WERI-Rb-1 (cell line): Measurements from ENCODE around the gene FBXL17.

Source experiments
- DNase-seq: peaks from one replicate; pipeline ENCODE4 v3.0.0-alpha.2; 2020
- H3K27ac ChIP-seq: fragments of 250-450 bp; sonication (Bioruptor Pico); 2 replicates; pipeline ENCODE4 v1.5.1; 2020; ENCODE audit warnings: mild to moderate bottlenecking, moderate library complexity
- H3K27me3 ChIP-seq: fragments of 250-450 bp; sonication (Bioruptor Pico); 2 replicates; pipeline ENCODE4 v1.5.1; 2021; ENCODE audit warnings: mild to moderate bottlenecking, low read depth, moderate library complexity; ENCODE audit not compliant: insufficient read depth, severe bottlenecking
- H3K36me3 ChIP-seq: fragments of 250-450 bp; sonication (Bioruptor Pico); 2 replicates; pipeline ENCODE4 v1.5.1; 2020; ENCODE audit warnings: mild to moderate bottlenecking, moderate library complexity
- H3K4me3 ChIP-seq: 2 replicates; pipeline ENCODE4 v1.5.1; 2011; ENCODE audit warnings: low read depth, mild to moderate bottlenecking, control low read depth, low read length
- H3K9me3 ChIP-seq: fragments of 250-450 bp; sonication (Bioruptor Pico); 2 replicates; pipeline ENCODE4 v1.5.1; 2021; ENCODE audit warnings: mild to moderate bottlenecking, moderate library complexity; ENCODE audit not compliant: severe bottlenecking
- CTCF ChIP-seq: IDR thresholded peaks from 2 replicates; pipeline ENCODE4 v1.5.1; 2011; ENCODE audit warnings: low read depth, mild to moderate bottlenecking, control low read depth, inconsistent platforms, low read length

The FBXL17 gene

GRCh38 chr5:108124596-108124995 is 257.3 kb downstream of the FBXL17 start:
- H3K36me3 ChIP-seq: no peaks in the 10 kb centered on the region
- no peak for TF ChIP-seq CTCF
- H3K4me3 ChIP-seq: no peak overlapping the region
- DNase-seq: no peak
- no peaks in the 10 kb centered on the region for H3K27me3 ChIP-seq
- no peaks in the 10 kb centered on the region for H3K9me3 ChIP-seq
- H3K27ac ChIP-seq: no peak overlapping the region

- peak; percentile 11 for DNase-seq
- Histone ChIP-seq H3K36me3 (no peaks in the 10 kb centered on the region), H3K27me3 (no peaks in the 10 kb centered on the region), H3K27ac (no peak overlapping the region), H3K4me3 (no peak overlapping the region), H3K9me3 (no peaks in the 10 kb centered on the region)
- no peak for TF ChIP-seq CTCF
Observed at GRCh38 chr5:108122702-108123101, 259.2 kb downstream of the FBXL17 start.

- H3K9me3 ChIP-seq: no peaks in the 10 kb centered on the region
- H3K27me3 ChIP-seq: no peaks in the 10 kb centered on the region
- H3K36me3 ChIP-seq: no peaks in the 10 kb centered on the region
- no peak for TF ChIP-seq CTCF
- no peak for DNase-seq
- no peak overlapping the region for H3K4me3 ChIP-seq
- H3K27ac ChIP-seq: no peak overlapping the region
Observed at GRCh38 chr5:108118813-108119514, 262.9 kb downstream of the FBXL17 start.

GRCh38 chr5:108115673-108116072 is 266.2 kb downstream of the FBXL17 start:
- peaks cover 4% of the 10 kb centered on the region for H3K9me3 ChIP-seq
- no peak for DNase-seq
- H3K4me3 ChIP-seq: no peak overlapping the region
- no peaks in the 10 kb centered on the region for H3K36me3 ChIP-seq
- H3K27ac ChIP-seq: no peak overlapping the region
- no peaks in the 10 kb centered on the region for H3K27me3 ChIP-seq
- TF ChIP-seq CTCF: no peak

- Histone ChIP-seq H3K36me3 (no peaks in the 10 kb centered on the region), H3K9me3 (peaks cover 4% of the 10 kb centered on the region), H3K27ac (no peak overlapping the region), H3K4me3 (no peak overlapping the region), H3K27me3 (no peaks in the 10 kb centered on the region)
- no peak for TF ChIP-seq CTCF
- DNase-seq: no peak
Observed at GRCh38 chr5:108113950-108114349, 267.9 kb downstream of the FBXL17 start.

GRCh38 chr5:108111736-108112135 is 270.2 kb downstream of the FBXL17 start:
- Histone ChIP-seq H3K9me3 (peaks cover 4% of the 10 kb centered on the region), H3K4me3 (no peak overlapping the region), H3K27ac (no peak overlapping the region), H3K36me3 (no peaks in the 10 kb centered on the region), H3K27me3 (no peaks in the 10 kb centered on the region)
- TF ChIP-seq CTCF: no peak
- DNase-seq: peak; percentile 12
